ENCODE results near the gene KRT8.

KRT8 gene

DNA sequence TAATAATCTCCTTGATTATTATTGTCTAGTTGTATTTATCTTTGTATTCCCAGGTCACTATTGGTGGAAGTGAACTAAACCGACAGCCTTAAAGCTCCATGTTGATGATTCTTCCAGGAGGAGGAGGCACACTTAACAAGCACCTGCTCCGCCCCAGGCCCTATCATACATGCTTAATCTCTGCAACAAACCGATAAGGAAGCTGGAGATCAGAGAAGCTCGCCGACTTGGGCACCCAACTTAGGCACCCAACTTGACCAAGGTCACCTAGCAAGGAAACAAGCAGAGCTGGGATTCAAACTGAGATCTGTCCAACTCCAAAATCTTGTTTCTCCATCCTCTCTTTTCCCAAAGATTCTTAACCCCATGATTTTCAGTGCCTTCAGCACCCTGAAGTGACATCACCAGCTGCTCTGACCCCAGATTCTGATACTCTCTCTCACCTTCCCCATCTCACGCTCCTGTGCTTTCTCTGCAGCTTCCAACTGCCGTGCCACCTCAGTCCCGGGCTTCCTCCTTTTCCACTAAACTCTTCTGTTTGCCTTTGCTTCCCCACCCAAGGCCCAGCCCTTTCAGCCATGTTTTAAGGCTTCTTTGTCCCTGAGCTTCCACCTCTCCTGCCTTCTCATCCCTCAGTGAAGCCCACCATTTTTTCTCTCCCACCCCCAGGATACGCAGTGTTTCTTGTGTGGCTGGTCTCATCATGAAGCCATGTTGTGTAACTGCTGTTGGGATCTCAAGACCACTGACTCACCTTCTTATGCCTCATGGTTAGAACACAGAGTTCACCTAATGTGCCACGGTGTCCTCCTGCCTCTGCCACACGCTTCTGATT, 37.4 kb upstream of the KRT8 start:
- H3K4me3 Mint-ChIP-seq: no peak overlapping the region

DNA sequence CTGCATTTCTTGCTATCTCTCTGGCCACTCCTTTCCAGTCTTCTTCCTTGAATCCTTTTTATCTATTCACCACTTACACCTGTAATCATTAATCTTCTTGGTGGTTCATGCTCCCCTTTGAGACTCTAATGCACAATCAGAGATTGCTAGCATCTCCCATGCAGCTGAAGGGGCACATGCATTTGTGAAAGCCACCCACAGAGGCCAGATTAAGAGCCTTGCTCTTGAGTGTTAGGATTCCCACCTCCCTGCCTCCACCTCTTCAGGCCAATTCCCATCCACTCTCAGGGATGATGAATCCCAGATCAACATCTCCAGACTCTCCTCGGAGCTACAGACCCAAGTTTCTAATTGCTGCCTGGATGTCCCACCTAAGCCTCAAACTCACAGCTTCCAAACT, 24.7 kb upstream of the KRT8 start:
- H3K27ac Mint-ChIP-seq: no peak overlapping the region
- H3K4me1 Mint-ChIP-seq: no peaks in the 10 kb centered on the region
- no peak overlapping the region for H3K4me3 Mint-ChIP-seq
- H3K27me3 Mint-ChIP-seq: no peaks in the 10 kb centered on the region
- H3K9me3 Mint-ChIP-seq: no peaks in the 10 kb centered on the region
- H3K36me3 Mint-ChIP-seq: no peaks in the 10 kb centered on the region

More for the DNA sequence above, 37.4 kb upstream of the KRT8 start:
- Mint-ChIP-seq H3K4me1 (no peaks in the 10 kb centered on the region), H3K9me3 (no peaks in the 10 kb centered on the region), H3K27me3 (peaks cover 5% of the 10 kb centered on the region), H3K27ac (no peak overlapping the region), H3K36me3 (no peaks in the 10 kb centered on the region)

DNA sequence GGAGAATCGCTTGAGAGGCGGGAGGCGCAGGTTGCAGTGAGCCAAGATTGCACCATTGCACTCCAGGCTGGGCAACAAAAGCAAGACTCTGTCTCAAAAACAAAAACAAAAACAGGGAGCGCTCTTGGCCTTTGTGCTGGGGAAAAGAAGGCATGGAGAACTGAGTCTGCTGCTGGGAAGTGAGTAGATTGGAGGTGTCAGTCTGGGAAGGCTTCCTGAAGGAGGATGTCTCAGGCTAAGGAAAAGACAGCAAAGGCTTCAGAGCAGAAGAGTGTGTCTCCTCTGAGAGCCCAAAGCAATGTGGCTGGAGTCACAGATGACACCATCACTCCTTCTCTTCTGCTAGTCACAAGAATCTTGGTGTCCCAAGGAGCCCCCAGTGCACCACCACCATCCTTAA, 23.1 kb upstream of the KRT8 start:
- H3K4me3 Mint-ChIP-seq: no peak overlapping the region
- H3K36me3 Mint-ChIP-seq: no peaks in the 10 kb centered on the region
- no peaks in the 10 kb centered on the region for H3K27me3 Mint-ChIP-seq
- H3K9me3 Mint-ChIP-seq: no peaks in the 10 kb centered on the region
- no peak overlapping the region for H3K27ac Mint-ChIP-seq
- H3K4me1 Mint-ChIP-seq: no peaks in the 10 kb centered on the region

DNA sequence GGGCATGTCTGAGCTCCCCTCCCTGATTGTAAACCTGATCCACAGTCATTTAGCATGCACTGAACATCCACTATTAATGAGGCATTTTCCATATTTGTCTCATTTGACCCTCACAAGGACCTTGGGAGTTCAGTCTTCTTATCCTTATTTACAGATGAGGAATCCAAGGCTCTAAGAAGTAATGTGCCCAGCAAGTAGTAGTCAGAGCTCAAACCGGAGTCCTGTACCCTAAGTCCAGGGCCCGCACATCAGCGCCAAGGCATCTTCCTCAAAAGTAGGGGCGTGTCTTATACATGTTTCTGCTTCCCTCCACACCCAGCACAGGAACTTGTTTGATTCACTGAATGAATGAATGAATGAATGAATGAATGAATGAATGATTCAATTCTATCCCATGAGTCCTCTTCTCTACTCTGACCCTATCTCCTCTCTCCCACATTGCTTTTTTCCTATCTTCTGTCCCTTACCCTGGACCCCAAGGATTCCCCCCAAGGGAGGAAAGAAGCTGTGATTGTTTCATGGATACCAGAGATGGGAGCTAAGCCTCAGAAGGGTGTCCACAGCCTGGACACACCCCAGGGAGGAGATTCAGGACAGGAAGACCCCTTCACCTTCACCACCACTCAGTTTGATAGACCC, 21.8 kb upstream of the KRT8 start:
- no peak overlapping the region for H3K27ac Mint-ChIP-seq
- no peaks in the 10 kb centered on the region for H3K9me3 Mint-ChIP-seq
- H3K27me3 Mint-ChIP-seq: no peaks in the 10 kb centered on the region
- no peaks in the 10 kb centered on the region for H3K36me3 Mint-ChIP-seq
- no peaks in the 10 kb centered on the region for H3K4me1 Mint-ChIP-seq
- H3K4me3 Mint-ChIP-seq: no peak overlapping the region

DNA sequence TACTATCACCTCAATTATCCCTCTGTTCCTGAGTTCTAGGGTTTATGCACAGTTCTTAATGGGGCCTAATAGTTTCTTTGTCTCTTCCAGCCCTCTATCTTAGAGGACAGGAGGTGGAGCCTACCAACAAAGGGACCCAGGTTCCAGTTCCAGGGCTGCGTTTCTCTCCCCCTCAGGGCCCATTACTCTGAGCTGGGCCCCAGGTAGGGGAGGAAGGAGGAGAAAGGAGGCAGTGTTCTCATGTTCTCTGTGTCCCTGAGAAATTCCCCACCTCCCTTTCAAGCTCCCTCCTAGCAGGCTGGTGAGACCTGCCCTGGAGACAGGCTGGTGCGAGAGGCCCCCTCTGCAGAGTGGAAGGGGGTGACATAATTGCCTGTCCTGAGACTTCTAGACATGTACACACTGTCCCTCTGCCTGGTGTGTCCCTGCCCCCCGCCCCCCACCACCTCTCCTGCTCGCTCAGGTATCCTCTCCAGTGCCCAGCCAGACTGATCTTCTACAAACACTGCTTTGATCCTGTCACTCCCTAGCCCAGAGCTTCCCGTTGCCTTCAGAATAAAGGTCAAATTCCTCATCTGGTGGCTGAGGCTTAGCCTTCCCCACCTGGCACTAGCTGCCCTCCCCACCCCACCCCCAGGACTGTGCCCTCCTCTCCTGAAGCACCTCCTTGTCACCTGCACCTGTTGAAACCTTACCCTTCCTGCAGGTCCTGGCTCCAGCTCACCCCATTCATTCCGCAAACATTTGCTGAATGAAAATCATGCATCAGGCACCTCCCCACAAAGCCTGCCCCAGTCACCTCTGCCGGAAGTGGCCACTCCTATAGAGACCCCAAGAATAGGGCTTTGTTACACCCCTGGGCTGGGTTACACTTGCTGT, 21.1 kb upstream of the KRT8 start:
- Mint-ChIP-seq H3K27me3 (no peaks in the 10 kb centered on the region), H3K27ac (no peak overlapping the region), H3K4me1 (no peaks in the 10 kb centered on the region), H3K4me3 (no peak overlapping the region), H3K9me3 (no peaks in the 10 kb centered on the region), H3K36me3 (no peaks in the 10 kb centered on the region)

DNA sequence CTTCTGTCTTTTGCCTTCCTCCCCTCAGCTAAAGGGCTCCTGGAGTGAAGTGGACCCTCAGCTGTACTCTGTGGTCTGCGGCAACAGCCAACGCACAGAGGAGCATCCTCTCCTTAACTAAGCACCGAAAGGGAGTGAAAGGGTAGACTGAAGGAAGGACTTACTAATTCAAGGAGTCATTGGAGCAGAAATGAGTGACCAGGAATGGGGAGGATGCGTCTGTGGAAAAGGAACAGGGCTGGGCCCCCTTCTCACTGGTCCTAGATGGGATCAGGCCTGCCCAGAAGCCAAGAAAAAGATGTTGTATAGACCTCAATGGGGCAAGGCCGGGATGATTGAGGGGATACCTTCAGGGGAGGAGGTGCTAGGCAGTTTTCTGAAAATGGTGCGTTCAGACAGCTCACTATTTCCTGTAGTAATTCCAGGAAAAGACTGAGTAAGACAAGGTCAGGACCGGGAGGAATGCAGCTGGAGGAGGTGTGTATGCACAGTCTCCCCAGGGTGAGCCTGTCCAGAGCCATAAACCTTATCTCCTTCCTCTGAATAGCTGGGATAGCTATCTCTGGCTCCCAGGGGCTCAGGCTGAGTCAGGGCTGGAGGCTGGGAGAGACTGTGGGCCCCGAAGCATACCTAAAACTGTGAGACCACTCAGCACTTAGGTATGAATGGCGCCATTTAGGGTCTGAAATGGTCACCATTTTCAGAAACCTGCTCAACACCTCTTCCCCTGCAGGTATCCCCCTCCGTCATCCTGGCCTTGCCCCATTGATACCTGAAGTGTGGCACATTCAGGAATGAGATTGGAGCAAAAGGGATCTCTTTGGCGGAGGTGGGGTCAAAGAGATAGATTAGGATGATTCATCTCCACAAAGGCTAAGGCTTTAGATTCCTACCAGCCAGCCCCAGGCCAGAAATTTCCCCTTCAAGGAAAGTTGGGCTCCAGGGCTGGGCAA, 20.2 kb upstream of the KRT8 start:
- no peak overlapping the region for H3K4me3 Mint-ChIP-seq
- no peaks in the 10 kb centered on the region for H3K9me3 Mint-ChIP-seq
- no peaks in the 10 kb centered on the region for H3K4me1 Mint-ChIP-seq
- H3K27ac Mint-ChIP-seq: no peak overlapping the region
- H3K36me3 Mint-ChIP-seq: no peaks in the 10 kb centered on the region
- no peaks in the 10 kb centered on the region for H3K27me3 Mint-ChIP-seq

DNA sequence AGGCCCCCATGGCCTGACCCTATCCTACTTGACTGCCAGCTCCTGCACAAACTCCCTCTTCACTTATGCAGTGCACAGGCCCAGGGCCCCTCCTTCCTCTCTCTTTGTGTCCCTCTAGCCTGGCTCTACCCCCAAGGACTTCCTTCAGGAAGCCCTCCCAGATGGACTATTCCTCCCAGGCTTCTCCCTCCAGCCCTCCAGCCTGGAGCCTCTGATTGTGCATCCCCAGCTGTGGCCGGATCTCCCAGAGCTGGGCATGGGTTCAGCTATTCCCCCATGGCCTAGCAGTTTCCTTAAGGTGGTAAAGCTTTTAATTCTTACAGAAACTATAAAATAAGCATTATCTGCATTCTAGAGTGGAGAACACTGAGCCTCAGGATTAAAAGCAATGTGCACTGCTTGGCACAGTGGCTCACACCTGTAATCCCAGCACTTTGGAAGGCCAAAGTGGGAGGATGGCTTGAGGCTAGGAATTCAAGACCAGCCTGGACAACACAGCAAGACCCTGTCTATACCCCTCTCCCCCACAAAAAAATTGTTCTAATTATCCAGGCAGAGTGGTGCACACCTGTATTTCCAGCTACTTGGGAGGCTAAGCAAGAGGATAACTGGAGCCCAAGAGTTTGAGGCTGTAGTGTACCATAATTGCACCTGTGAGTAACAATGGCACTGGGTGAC, 16.8 kb upstream of the KRT8 start:
- no peak overlapping the region for H3K4me3 Mint-ChIP-seq
- peaks cover under 1% of the 10 kb centered on the region for H3K27me3 Mint-ChIP-seq
- no peaks in the 10 kb centered on the region for H3K36me3 Mint-ChIP-seq
- no peaks in the 10 kb centered on the region for H3K4me1 Mint-ChIP-seq
- peak overlapping the region; percentile 56 for H3K27ac Mint-ChIP-seq
- no peaks in the 10 kb centered on the region for H3K9me3 Mint-ChIP-seq

DNA sequence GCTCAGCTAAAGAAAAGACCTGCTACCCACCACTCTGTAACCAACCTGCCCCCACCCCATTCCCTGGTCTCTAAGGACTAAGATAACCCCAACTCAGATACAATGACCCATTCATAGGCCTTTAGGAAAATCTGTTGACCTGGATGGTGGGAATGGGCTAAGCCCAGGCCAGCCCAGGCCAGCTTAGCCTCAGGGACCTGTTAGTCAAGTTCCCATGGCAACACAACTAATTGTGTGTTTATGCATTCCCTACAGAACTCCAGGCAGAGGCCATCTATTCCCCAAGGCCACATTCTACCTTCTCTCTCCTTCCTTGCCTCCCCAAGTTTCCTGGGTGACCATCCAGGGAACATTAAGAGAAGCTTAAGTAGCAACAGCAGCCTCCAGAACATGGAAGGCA, 16.1 kb upstream of the KRT8 start:
- Mint-ChIP-seq H3K4me1 (no peaks in the 10 kb centered on the region), H3K4me3 (no peak overlapping the region), H3K27me3 (peaks cover 2% of the 10 kb centered on the region), H3K27ac (no peak overlapping the region), H3K9me3 (no peaks in the 10 kb centered on the region), H3K36me3 (no peaks in the 10 kb centered on the region)

DNA sequence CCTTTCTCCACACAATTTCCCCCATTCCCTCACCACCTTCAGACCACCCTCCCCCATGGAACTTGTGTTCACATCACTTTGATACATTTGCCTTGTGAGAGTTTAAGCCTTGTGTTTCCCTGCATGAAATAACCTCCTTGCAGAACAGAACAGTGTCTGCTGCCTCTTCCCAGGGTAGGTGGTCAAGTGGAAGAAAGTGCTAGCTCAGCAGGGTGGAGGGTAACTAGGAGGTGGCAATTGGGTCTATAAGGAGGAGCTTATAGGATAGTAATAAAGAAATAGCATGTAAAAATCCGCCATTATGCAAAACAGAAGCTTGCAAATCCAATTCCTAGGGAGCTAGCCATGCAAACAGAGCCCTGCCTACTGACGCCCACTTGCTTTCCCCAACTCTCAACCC, 13.9 kb upstream of the KRT8 start:
- H3K9me3 Mint-ChIP-seq: no peaks in the 10 kb centered on the region
- no peak overlapping the region for H3K4me3 Mint-ChIP-seq
- H3K36me3 Mint-ChIP-seq: no peaks in the 10 kb centered on the region
- H3K27me3 Mint-ChIP-seq: peaks cover 2% of the 10 kb centered on the region
- H3K4me1 Mint-ChIP-seq: no peaks in the 10 kb centered on the region
- no peak overlapping the region for H3K27ac Mint-ChIP-seq

DNA sequence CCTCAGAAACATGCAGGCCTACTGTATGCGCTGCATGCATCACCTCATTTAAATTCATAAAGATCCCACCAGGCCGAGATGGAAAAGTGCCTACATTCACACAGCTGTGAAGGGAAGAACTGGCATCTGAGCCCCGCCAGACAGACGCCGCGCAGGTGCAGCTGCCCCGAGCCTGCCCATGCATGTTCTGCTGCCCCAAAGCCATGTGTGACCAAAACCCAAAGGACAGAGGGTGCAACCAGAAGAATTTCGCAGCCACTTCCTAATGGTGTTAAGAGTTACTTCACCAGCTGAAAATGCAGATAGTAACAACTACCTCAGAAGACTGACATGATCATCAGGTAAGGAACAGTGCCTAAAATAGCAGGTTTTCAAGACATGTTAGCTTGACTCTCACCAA, 13.5 kb upstream of the KRT8 start:
- Mint-ChIP-seq H3K9me3 (no peaks in the 10 kb centered on the region), H3K4me1 (no peaks in the 10 kb centered on the region), H3K4me3 (no peak overlapping the region), H3K27ac (no peak overlapping the region), H3K27me3 (peaks cover 2% of the 10 kb centered on the region), H3K36me3 (no peaks in the 10 kb centered on the region)

DNA sequence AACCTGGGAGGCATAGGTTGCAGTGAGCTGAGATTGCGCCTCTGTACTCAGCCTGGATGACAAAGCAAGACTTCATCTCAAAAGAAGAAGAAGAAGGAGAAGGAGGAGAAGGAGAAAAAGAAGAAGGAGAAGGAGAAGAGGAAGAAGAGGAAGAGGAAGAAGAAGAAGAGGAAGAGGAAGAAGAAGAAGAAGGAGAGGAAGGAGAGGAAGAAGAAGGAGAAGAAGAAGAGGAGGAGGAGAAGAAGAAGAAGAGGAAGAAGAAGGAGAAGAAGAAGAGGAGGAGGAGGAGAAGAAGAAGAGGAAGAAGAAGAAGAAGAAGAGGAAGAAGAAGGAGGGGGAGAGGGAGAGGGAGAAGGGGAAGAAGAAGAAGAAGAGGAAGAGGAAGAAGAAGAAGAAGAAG, 12.9 kb upstream of the KRT8 start:
- H3K36me3 Mint-ChIP-seq: no peaks in the 10 kb centered on the region
- no peak overlapping the region for H3K27ac Mint-ChIP-seq
- H3K4me3 Mint-ChIP-seq: no peak overlapping the region
- H3K27me3 Mint-ChIP-seq: peaks cover 2% of the 10 kb centered on the region
- H3K9me3 Mint-ChIP-seq: no peaks in the 10 kb centered on the region
- no peaks in the 10 kb centered on the region for H3K4me1 Mint-ChIP-seq

DNA sequence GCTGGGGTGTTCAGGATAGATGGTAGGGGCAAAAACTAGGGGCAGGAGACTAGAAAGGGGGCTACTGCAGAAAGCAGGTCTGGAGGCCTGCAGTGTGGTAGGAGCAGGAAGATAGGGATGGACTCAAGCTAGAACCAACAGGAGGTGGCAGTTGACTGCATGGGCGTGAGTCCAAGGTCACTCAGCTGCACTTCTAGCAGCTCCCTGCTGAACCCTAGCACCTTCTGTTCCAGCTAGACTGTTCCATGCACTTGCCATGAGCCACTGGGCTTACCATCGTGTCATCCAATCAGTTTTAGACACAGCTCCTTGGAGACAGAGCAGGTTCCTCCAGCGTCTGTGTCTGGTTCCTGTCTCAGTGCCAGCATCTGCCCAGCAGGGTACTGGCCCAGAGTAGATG, 11.3 kb upstream of the KRT8 start:
- Mint-ChIP-seq H3K27me3 (peaks cover 2% of the 10 kb centered on the region), H3K27ac (no peak overlapping the region)

DNA sequence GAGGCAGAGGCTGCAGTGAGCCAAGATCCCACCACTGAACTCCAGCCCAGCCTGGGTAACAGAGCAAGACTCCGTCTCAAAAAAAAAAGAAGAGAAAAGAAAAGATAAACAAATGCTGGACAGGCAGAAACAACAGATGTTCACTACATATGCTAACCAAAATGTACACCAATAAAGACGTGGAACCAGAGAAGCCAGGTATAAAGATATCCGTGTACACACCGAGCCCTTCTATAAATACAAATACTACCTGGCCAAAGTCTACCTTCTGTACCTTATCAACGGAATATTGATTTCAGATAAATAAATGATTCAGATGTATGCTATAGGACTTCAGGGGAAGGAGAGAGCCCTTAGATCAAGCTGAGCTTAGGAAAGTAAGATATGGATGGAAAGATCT, 10.8 kb upstream of the KRT8 start:
- H3K4me3 Mint-ChIP-seq: no peak overlapping the region
- no peaks in the 10 kb centered on the region for H3K36me3 Mint-ChIP-seq
- no peaks in the 10 kb centered on the region for H3K9me3 Mint-ChIP-seq
- H3K27ac Mint-ChIP-seq: no peak overlapping the region
- H3K27me3 Mint-ChIP-seq: peaks cover 2% of the 10 kb centered on the region
- no peaks in the 10 kb centered on the region for H3K4me1 Mint-ChIP-seq

More for the DNA sequence above, 11.3 kb upstream of the KRT8 start:
- no peaks in the 10 kb centered on the region for H3K36me3 Mint-ChIP-seq
- H3K4me1 Mint-ChIP-seq: no peaks in the 10 kb centered on the region
- H3K9me3 Mint-ChIP-seq: no peaks in the 10 kb centered on the region
- H3K4me3 Mint-ChIP-seq: no peak overlapping the region

DNA sequence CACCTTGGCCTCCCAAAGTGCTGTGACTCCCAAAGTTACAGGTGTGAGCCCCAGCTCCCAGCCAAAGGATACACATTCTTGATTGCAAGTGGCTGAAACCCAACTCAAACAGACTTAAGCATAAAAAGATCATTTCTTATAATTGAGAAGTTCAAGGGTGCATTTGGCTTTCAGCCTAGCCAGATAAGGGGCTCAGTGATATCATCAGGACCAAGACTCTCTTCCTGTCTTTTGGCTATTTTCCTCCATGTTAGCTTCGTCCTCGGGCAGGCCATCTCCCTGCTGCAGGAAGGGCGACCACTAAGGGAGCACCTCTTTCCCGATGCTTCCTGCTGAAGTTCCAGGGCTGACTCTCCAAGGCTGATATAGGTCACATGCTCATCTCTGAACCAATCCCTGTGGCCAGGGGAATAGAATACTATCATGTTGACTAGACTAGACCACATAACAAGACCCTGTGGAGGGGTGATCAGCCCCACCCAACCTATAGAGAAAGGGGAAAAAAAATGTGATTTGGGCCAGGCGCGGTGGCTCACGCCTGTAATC, 9.8 kb upstream of the KRT8 start:
- H3K27ac Mint-ChIP-seq: no peak overlapping the region
- peaks cover 2% of the 10 kb centered on the region for H3K27me3 Mint-ChIP-seq
- H3K9me3 Mint-ChIP-seq: no peaks in the 10 kb centered on the region
- H3K4me3 Mint-ChIP-seq: no peak overlapping the region
- H3K4me1 Mint-ChIP-seq: peaks cover 5% of the 10 kb centered on the region
- H3K36me3 Mint-ChIP-seq: no peaks in the 10 kb centered on the region
